Common myeloid progenitor, CD34-positive (primary cell): ENCODE results near the gene MITF.

ENCODE experiments used
- CTCF ChIA-PET: fragments of 350-600 bp; sonication (Branson Sonifier 250); formaldehyde crosslinking; loops from one replicate; lab custom pipeline; 2021; ENCODE audit warnings: antibody characterized with exemption; lab: Charles Lee
- POLR2A ChIA-PET: fragments of 350-600 bp; sonication (Branson Sonifier 250); formaldehyde crosslinking; loops from one replicate; lab custom pipeline; 2021; ENCODE audit warnings: antibody characterized with exemption; lab: Charles Lee
- DNase-seq, 3 donors: peaks; one replicate each; pipeline versions ENCODE4 v3.0.0 to v3.0.0-alpha.2; 2013
- H3K27ac ChIP-seq, 2 experiments: 1 replicate in 1 of 2; 2 replicates in 1 of 2; pipeline ENCODE4 v1.7.0; 2013; ENCODE audit warnings: inconsistent platforms in 2 of 2, low read length in 2 of 2, mild to moderate bottlenecking in 2 of 2, low read depth in 1 of 2, moderate library complexity in 1 of 2; ENCODE audit not compliant: severe bottlenecking in 2 of 2, insufficient read depth in 1 of 2, poor library complexity in 1 of 2
- H3K27me3 ChIP-seq, 5 experiments: replicated peaks in 2 of 5; 1 replicate in 3 of 5; 2 replicates in 2 of 5; pipeline versions ENCODE4 v1.6.1 to v1.7.0; 2013; ENCODE audit warnings: low read length in 4 of 5, mild to moderate bottlenecking in 2 of 5, moderate library complexity in 2 of 5, inconsistent platforms in 1 of 5; ENCODE audit not compliant: insufficient read depth in 5 of 5, control insufficient read depth in 4 of 5
- H3K36me3 ChIP-seq, 4 experiments: 1 replicate in 2 of 4; 2 replicates in 2 of 4; pipeline versions ENCODE4 v1.6.1 to v1.7.0; 2013; ENCODE audit warnings: low read length in 3 of 4, control low read depth in 1 of 4, mild to moderate bottlenecking in 1 of 4; ENCODE audit not compliant: control insufficient read depth in 4 of 4, insufficient read depth in 4 of 4
- H3K4me1 ChIP-seq, 4 experiments: 1 replicate in 3 of 4; 2 replicates in 1 of 4; pipeline versions ENCODE4 v1.6.1 to v1.7.1; 2013; ENCODE audit warnings: low read length in 3 of 4, mild to moderate bottlenecking in 3 of 4, control low read depth in 1 of 4, inconsistent platforms in 1 of 4, moderate library complexity in 1 of 4; ENCODE audit not compliant: control insufficient read depth in 4 of 4, insufficient read depth in 4 of 4; ENCODE audit errors: control extremely low read depth in 1 of 4
- H3K4me3 ChIP-seq, 7 experiments: 1 replicate in 4 of 7; 2 replicates in 3 of 7; pipeline versions ENCODE4 v1.5.1 to v1.7.0; 2013; ENCODE audit warnings: mild to moderate bottlenecking in 7 of 7, low read length in 6 of 7, moderate library complexity in 6 of 7, inconsistent platforms in 2 of 7, low read depth in 2 of 7, control low read depth in 1 of 7; ENCODE audit not compliant: insufficient read depth in 4 of 7, control insufficient read depth in 1 of 7; ENCODE audit errors: extremely low read depth in 1 of 7
- H3K9me3 ChIP-seq, 5 experiments: 1 replicate in 4 of 5; 2 replicates in 1 of 5; pipeline versions ENCODE4 v1.6.1 to v1.7.1; 2013; ENCODE audit warnings: low read length in 4 of 5, mild to moderate bottlenecking in 2 of 5, inconsistent platforms in 1 of 5, low read depth in 1 of 5, moderate library complexity in 1 of 5; ENCODE audit not compliant: control insufficient read depth in 4 of 5, insufficient read depth in 2 of 5; ENCODE audit errors: control extremely low read depth in 1 of 5
- WGBS: methylation state at CpG from one replicate; pipeline ENCODE4 v1.1.5; 2013; ENCODE audit not compliant: insufficient coverage; 5-methylcytosine and 5-hydroxymethylcytosine counted together

MITF gene

GRCh38 chr3:69775751-69776150 is 36.5 kb downstream of the MITF start:
- Histone ChIP-seq H3K36me3 (no peaks in the 10 kb centered on the region), H3K9me3 (no peaks in the 10 kb centered on the region), H3K27me3 (no peaks in the 10 kb centered on the region), H3K4me3 (no peak overlapping the region), H3K4me1 (peaks cover 0 to 3% (median 1%) of the 10 kb centered on the region in 4 experiments), H3K27ac (no peak overlapping the region)
- no peak for DNase-seq
- no CpG with 5 or more reads among the region's 3 CpGs for WGBS
- ChIA-PET POLR2A (no interaction called here), CTCF (no interaction called here)

GRCh38 chr3:69776289-69776688 is 37.0 kb downstream of the MITF start:
- H3K4me3 ChIP-seq, result no peak overlapping the region
- no peak overlapping the region for H3K27ac ChIP-seq
- peaks cover 0 to 3% (median 1%) of the 10 kb centered on the region in 4 experiments for H3K4me1 ChIP-seq
- H3K27me3 ChIP-seq, result no peaks in the 10 kb centered on the region
- 95% methylated on average over 3 of the region's 3 CpGs for WGBS
- H3K36me3 ChIP-seq, result no peaks in the 10 kb centered on the region
- no peaks in the 10 kb centered on the region for H3K9me3 ChIP-seq
- ChIA-PET CTCF (no interaction called here), POLR2A (no interaction called here)
- DNase-seq, result no peak

GRCh38 chr3:69776920-69777581 is 37.8 kb downstream of the MITF start:
- Histone ChIP-seq H3K4me3 (no peak overlapping the region), H3K4me1 (peaks cover 0 to 3% (median 1%) of the 10 kb centered on the region in 4 experiments), H3K9me3 (no peaks in the 10 kb centered on the region), H3K27me3 (no peaks in the 10 kb centered on the region), H3K27ac (no peak overlapping the region), H3K36me3 (no peaks in the 10 kb centered on the region)
- POLR2A ChIA-PET, result no interaction called here
- DNase-seq, result peak in 2 of 3 donors; percentile 34 to 41
- CTCF ChIA-PET, result interaction anchor here (0.6 kb wide), 1 partner anchor 124 kb away, joined by 3 read pairs; no protein-coding TSS in a partner anchor

GRCh38 chr3:69777582-69777967 is 38.3 kb downstream of the MITF start:
- Histone ChIP-seq H3K36me3 (no peaks in the 10 kb centered on the region), H3K27ac (no peak overlapping the region), H3K4me3 (no peak overlapping the region), H3K27me3 (no peaks in the 10 kb centered on the region), H3K9me3 (no peaks in the 10 kb centered on the region), H3K4me1 (peaks cover 0 to 3% (median 1%) of the 10 kb centered on the region in 4 experiments)
- ChIA-PET CTCF (no interaction called here), POLR2A (no interaction called here)
- no peak for DNase-seq
- WGBS, result 94% methylated on average over 4 of the region's 5 CpGs

- ChIA-PET POLR2A (no interaction called here), CTCF (interaction anchor here (1.0 to 3.0 kb wide), 2 partner anchors 9 to 10 kb away, joined by 3 to 15 read pairs; no protein-coding TSS in a partner anchor)
- Histone ChIP-seq H3K9me3 (no peaks in the 10 kb centered on the region), H3K27ac (no peak overlapping the region), H3K36me3 (no peaks in the 10 kb centered on the region), H3K27me3 (no peaks in the 10 kb centered on the region), H3K4me1 (peaks cover 0 to 3% (median 1%) of the 10 kb centered on the region in 4 experiments), H3K4me3 (no peak overlapping the region)
- WGBS, result 100% methylated on average over 4 of the region's 4 CpGs
- no peak for DNase-seq
Measured at GRCh38 chr3:69781593-69781992, 42.3 kb downstream of the MITF start.

- Histone ChIP-seq H3K27ac (no peak overlapping the region), H3K27me3 (no peaks in the 10 kb centered on the region), H3K9me3 (no peaks in the 10 kb centered on the region), H3K4me3 (no peak overlapping the region), H3K36me3 (no peaks in the 10 kb centered on the region), H3K4me1 (no peaks in the 10 kb centered on the region)
- ChIA-PET CTCF (no interaction called here), POLR2A (no interaction called here)
- no peak for DNase-seq
- 86% methylated on average over 7 of the region's 7 CpGs for WGBS
Measured at GRCh38 chr3:69784954-69785514, 45.8 kb downstream of the MITF start.

GRCh38 chr3:69785769-69786320 is 46.6 kb downstream of the MITF start:
- no peak overlapping the region for H3K4me3 ChIP-seq
- CTCF ChIA-PET, result no interaction called here
- POLR2A ChIA-PET, result no interaction called here
- H3K4me1 ChIP-seq, result peaks cover 0 to 2% (median under 1%) of the 10 kb centered on the region in 4 experiments
- DNase-seq, result no peak
- H3K27ac ChIP-seq, result no peak overlapping the region
- no peaks in the 10 kb centered on the region for H3K27me3 ChIP-seq
- H3K9me3 ChIP-seq, result no peaks in the 10 kb centered on the region
- 100% methylated on average over 3 of the region's 3 CpGs for WGBS
- H3K36me3 ChIP-seq, result no peaks in the 10 kb centered on the region
